Activated T-cell treated with anti-CD3 and anti-CD28 coated beads for 24 hours (primary cell): ENCODE data around the gene TENM3.

Experiments
- DNase-seq: peaks from one replicate; pipeline ENCODE4 v3.0.0-alpha.2; 2020; ENCODE audit warnings: low read depth

The TENM3 gene

GRCh38 chr4:182818926-182819730 lies 575.9 kb downstream of the TENM3 start:
- DNase-seq = no peak

DNA sequence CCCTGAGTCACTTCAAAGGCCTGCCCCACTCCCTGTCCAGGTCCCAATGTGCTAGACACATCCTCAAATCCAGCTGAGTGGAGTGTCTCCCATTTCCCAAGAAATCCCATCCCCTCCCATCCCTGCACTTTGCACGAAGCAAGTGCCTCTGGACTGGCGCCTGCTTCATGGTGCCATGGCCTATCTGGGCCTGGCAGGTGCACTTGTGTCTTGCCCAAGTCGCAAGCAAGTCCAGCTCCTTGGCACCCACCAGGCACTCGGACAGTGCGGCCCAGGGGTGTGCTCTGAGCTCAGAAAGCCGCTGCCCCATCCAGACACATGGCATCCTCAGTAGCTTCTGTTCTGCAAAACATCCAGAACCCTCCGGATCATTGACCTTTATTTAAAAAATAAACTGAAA lies 576.5 kb downstream of the TENM3 start:
- DNase-seq = no peak

DNA sequence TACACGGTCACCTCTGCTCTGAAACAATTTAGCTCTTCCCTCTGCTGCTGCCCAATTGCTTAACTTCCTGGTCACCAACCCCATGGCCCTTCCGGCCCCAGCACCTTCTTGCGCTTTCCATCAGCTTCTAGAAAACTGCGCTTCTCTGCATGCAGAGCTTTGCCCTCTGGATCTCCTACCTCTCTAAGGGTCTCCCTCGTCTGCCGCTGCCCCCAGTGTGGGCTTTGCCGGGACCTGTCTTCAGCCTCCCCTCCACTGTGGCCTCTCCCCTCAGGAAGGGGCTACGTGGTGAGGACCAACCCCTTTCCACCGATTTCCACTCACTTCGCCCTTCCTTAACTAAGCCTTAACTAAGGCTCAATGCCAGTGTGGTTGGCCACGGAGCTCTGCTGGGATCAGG lies 579.4 kb downstream of the TENM3 start:
- no peak for DNase-seq

- DNase-seq = no peak
These were observed 580.4 kb downstream of the TENM3 start for GRCh38 chr4:182823576-182823975.

DNA sequence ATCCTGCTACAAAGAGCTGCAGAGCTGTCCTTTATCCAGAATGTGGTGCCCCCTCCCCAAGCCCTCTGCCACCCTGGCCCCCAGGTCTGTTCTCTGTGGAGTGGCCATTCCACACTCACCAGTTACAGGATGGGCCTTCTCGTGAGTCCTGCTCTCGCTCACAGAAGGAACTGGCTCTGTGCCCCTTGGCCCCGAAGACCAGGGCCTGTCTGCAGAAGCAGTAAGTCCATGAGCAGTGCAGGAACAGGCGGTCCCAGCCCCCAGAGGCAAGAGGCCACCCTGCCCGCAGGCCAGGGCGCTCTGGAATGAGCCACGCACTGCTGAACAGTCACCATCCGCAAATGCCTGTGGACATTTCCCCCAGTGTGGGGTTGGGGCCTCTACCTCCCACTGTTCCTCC lies 581.8 kb downstream of the TENM3 start:
- no peak for DNase-seq

- no peak for DNase-seq
These were observed 582.6 kb downstream of the TENM3 start for GRCh38 chr4:182825786-182826185.

- DNase-seq = no peak
These were observed 583.2 kb downstream of the TENM3 start for GRCh38 chr4:182826391-182826790.

DNA sequence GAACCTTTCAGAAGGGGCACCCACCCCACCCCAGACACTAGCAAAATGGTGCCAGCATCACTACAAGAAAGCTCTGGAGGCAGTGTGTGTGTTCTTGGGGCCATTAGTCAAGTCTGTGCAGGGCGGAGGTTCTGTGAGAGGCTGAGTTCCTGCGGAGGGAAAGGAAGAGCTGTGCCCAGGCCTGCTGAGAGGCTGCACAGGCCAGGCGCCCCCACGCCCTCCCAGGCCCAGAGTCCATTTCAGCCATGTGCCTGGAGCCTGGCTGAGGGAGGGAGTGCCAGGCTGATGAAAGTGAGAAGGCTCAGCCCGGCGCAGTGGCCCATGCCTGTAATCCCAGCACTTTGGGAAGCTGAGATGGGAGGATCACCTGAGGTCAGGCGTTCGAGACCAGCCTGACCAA lies 584.0 kb downstream of the TENM3 start:
- no peak for DNase-seq

DNA sequence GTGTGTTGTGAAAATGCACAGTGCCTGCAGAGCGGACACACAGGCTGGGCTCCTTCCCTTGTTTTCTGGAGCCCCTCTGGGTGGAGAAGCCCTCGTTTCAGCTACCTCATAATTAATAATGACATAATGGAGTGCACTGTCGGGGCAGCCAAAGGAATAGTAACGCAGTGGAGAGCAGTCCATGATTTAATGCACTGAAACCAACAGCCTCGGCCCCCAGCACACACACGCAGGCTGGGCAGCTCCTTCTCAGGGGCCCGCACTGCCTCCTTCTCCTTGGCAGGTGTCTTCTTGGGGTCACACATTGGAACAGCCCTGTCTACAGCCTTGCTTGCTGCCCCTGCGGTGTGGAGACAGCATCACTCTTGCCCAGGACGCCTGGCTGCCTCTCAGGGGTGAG lies 584.8 kb downstream of the TENM3 start:
- DNase-seq = no peak

- no peak for DNase-seq
These were observed 585.3 kb downstream of the TENM3 start for GRCh38 chr4:182828360-182829025.

DNA sequence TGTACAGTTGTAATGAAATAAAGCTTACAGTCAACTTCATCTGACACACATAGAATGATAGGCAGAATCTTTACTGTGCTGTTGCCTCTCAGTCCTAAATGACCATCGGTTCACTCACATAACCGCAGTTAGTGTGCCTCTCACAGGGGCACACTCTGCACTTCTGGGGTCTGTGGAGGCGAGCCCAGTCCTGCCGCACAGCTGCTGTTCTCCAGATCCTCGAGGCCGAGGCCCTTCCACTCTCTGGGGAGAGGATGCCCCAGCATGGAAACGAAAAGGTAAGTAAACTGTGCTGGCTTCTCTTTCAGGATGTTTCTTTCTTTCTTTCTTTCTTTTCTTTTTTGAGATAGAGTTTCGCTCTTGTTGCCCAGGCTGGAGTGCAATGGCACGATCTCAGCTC lies 586.0 kb downstream of the TENM3 start:
- no peak for DNase-seq

- no peak for DNase-seq
These were observed 588.2 kb downstream of the TENM3 start for GRCh38 chr4:182831376-182831775.

DNA sequence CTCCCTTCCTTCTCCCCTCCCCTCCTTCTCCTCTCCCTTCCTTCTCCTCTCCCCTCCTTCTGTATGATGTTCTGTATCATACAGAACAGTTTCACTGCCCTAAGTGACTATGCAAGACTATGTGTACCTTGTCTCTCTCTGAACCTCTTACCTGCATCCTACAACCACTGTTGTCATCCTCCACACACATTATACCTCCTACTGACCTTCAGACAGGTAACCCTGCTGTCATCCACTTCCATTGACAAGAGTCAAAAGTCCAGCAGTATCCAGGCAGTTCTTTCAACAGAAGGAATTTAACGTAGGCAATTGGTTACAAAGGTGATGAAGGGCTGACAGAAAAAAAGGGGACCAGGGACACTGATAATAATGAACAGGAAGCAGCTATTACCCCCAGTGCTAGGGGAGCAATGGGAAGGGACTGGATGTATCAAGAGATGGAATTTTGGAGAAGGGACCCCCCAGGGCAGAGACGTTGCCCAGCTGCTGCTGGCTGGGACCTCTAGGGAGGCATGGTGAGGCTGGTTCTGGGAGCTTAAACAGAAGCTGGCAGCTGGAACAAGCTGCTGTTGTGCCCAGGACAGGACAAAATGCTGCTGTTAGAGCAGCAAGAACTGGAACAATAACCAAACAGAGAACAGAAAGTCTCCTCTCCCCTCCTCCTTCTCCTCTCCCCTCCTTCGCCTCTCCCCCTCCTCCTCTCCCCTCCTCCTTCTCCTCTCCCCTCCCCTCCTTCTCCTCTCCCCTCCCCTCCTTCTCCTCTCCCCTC lies 589.3 kb downstream of the TENM3 start:
- DNase-seq = no peak

DNA sequence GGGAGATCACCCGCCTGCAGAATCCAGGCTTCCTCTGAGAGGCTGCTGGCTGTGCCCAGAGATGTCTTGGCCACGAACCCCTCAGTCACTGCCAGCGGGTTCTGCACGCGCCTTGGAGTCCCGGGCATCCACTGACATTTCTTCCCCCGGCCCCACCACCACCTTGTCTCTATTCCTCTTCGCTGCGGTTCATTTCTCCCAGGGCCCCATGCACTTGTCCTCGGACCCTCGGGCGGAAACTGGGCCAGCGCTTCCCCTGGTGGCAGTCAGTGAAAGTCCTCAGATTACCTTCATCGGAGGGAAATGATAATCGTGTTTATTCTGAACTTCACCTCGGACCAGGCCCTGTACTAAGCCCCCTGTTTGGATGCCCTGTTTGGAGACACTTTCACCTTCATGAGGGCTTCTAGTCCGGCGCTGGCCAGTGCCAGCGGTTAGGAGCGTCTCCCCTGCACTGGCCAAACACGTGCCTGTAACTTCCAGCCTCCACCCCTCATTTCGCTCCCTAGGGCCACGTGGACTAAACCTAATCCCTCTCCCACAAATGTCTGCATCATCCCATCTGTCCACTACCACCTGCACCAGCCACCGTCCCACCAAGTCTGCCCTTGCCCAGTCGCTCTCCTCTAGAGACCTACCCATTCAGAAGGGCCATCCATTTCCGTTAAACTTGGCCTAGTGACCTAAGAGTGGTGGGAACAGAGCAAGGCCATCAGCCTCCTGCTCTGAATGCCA lies 592.0 kb downstream of the TENM3 start:
- DNase-seq = no peak

- DNase-seq = no peak
These were observed 594.6 kb downstream of the TENM3 start for GRCh38 chr4:182837831-182838230.

DNA sequence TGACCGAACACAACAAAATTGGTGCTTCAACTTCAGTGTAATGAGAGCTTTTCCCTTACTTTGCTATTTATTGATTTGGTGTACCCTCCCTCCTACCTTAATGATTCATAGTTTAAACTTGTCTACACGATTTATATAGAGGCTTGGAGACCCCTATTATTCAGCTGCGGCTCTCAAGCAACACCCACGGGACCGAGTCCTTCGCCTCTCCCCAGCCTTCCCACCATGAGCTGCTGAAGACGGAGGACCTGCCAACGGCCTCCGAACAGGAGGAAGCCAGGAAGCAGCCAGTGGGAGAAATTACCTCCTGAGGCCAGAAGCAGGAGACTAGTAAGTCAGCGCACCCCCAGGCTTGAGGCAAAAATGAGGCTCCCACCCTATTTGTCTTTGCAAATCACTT lies 595.3 kb downstream of the TENM3 start:
- no peak for DNase-seq

DNA sequence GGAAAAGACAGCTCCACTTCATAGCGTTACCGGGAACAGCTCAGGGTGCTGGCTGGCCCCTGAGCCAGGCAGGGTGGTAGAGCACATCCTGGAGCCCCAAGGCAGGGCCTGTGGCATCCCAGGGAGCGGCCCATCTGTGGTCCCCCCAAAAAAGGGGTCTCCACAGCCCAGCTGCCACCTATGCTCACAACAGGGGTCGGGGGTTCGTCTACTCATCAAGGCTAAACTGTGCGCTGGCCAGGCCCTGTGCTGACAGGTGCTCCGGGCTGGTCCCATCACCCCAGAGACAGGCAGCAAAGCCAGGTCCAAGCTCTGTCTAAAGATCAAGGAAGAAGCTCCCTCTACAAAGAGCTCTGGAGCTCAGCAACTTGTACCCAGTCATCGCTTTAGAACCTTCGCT lies 596.1 kb downstream of the TENM3 start:
- DNase-seq = no peak

DNA sequence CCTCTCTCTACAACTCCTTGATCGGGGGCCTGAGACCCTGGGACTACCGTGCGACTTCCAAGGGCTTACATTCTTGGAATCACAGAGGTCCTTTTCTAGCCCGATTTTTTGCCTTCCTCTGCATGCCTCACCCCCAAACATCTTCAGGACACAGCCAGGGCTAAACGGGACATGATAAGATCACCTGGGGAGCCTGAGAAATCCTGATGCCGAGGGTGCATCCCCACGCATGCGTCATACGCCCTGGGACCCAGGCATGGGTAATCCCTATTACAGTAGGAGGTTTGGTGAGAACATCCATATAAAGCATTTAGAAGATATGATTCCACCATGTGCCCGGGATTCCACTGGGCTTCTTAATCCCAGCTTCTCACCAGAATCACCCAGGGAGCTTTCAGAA lies 596.9 kb downstream of the TENM3 start:
- no peak for DNase-seq

DNA sequence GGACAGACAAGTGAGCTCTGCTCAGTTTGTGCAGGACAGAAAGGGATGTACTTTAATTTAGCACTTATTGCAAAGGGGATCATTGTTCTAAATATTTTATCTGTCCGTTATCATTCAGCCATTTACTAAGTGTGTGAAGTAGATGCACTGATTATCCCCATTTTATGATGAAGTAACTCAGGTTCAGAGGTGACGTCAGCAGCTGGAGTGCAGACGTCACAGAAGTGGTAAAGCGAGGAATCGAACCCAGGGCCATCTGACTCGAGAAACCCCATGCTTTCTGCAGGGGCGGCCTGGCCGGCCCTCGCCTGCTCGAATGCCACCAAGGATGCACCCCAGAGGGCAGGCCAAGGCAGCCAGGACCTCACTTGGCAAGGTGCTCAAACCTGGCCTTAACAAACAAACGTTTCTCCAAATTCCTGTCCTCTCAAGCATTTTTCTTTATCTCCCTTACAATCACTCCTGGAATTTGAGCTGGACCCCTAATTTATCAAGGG lies 599.0 kb downstream of the TENM3 start:
- no peak for DNase-seq

DNA sequence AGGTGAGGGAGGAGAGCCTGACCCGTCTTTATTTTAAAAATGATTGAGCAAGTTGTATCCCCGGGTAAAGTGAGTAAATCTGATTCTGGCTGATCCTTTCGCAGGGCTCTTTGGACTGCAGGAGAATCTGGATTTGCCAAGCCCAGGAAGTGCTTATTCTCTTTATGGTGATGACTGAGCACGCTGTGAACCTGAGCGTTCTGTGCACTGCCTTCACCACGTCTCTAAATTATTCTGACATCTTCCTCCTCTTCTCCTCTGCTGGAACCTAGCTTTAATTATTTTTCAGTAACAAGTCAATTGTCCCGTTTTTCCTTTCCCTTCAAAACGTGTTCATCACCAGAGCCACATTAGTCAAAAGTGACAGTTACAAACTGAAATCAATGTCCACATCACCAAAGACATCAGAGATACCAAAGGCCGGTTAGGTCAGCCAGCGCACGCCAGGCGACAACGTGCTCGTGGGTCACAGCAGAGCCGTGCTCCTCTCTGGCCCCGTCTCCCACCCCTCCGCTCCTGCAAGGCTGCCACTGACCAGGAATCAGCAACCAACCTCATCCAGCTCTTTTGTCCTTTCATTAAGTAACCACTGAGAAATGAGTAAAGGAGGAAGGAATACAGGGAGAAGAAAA lies 599.7 kb downstream of the TENM3 start:
- DNase-seq = no peak

- no peak for DNase-seq
These were observed 600.7 kb downstream of the TENM3 start for GRCh38 chr4:182843808-182844325.
